ENCODE measurements around the gene FLVCR2. TPM values are rescaled to one million over a fixed set of nuclear protein-coding genes. Genes with fewer than 3 reads are reported as not detected.
"Not testable (repeated sequence)": the region's sequence is repeated elsewhere in the genome, so short reads cannot be mapped to it uniquely, and the experiment has no call there.

FLVCR2 gene
- polyA plus RNA-seq, 1 donor: 11.2 TPM

GRCh38 chr14:75662966-75663365 is 84.5 kb downstream of the FLVCR2 start:
- no peak for DNase-seq (ENCODE audit: low read depth)

GRCh38 chr14:75667099-75667765 is 88.8 kb downstream of the FLVCR2 start:
- DNase-seq (ENCODE audit: low read depth): no peak

GRCh38 chr14:75672605-75673192 is 94.3 kb downstream of the FLVCR2 start:
- no peak for DNase-seq (ENCODE audit: low read depth)

- no peak for DNase-seq (ENCODE audit: low read depth)
Observed at GRCh38 chr14:75673345-75674035, 95.1 kb downstream of the FLVCR2 start.

- DNase-seq (ENCODE audit: low read depth): no peak
Observed at GRCh38 chr14:75675265-75675960, 97.0 kb downstream of the FLVCR2 start.

- DNase-seq (ENCODE audit: low read depth): no peak
Observed at GRCh38 chr14:75685910-75686309, 107.5 kb downstream of the FLVCR2 start.

GRCh38 chr14:75689012-75689411 is 110.6 kb downstream of the FLVCR2 start:
- peak; percentile 73 for DNase-seq (ENCODE audit: low read depth)

- DNase-seq (ENCODE audit: low read depth): no peak
Observed at GRCh38 chr14:75690010-75690409, 111.6 kb downstream of the FLVCR2 start.

GRCh38 chr14:75695025-75695424 is 116.6 kb downstream of the FLVCR2 start:
- DNase-seq (ENCODE audit: low read depth): not testable (repeated sequence)

GRCh38 chr14:75697386-75697785 is 119.0 kb downstream of the FLVCR2 start:
- DNase-seq (ENCODE audit: low read depth): no peak

Other genes with a start within 250 kb of the FLVCR2 start
- 45.3 TPM for gene JDP2, start 150.6 kb upstream of the FLVCR2 start, polyA plus RNA-seq (ENCODE audit: insufficient read length)
- gene BATF, start 56.2 kb upstream of the FLVCR2 start, polyA plus RNA-seq (ENCODE audit: insufficient read length): 0.56 TPM
- gene ERG28, start 82.3 kb downstream of the FLVCR2 start, polyA plus RNA-seq (ENCODE audit: insufficient read length): 10.4 TPM
- 17.7 TPM for gene TTLL5, start 82.6 kb downstream of the FLVCR2 start, polyA plus RNA-seq (ENCODE audit: insufficient read length)

Measured in forelimb muscle (tissue), 1 donor.